Limb (tissue), 2 donors: ENCODE results near the gene ABHD16A.

Experiments
- DNase-seq, 2 donors: peaks; one replicate each; pipeline ENCODE4 v3.0.0-alpha.2; 2016; ENCODE audit errors: extremely low spot score in 2 of 2

ABHD16A gene

DNA sequence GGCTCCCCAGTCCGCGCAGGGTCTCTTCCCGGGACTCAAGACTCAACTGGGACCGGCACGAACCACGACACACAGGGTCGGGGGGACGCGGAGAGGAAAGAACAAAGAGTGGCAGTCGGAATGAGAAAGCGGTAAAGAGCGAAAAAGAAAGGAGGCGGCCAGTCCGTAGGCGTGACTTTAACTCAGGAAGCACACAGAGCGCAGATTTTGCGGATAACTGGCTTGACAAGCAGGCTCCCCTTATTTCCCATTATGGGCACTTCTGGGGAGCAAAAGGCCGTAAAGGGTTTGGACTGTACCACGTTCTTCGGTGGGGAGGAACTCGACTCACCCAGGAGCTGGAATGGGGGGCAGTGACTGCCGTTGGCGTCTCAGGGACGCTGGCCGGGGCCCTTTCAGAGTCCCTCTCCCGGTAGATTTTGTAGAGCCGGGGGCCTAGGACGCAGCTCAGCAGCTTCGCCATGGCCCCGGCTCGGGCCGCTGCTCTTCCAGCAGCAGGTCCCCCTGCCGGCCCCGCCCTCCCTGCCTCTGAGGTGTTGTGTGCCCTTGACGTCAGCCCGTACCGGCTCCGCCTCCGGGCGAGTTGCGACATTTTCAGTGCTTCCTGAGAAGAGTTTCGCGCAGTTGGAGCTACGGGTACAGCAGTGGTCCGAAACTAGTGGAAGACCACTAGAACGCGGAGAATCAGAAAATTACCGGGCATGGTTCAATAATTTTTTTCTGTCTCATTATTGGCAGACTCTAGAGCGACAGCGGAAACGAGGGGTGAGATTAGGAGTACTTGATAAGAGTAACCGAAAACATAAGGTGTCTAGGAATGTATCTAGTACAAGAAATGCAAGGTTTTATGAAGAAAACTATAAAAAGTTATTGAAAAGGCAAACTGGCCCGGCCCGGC is at the start of gene ABHD16A:
TSS of gene ABHD16A (minus strand) at position 506 of the 898 bp plus-strand sequence. CDS start at position 463, 43 bp downstream.
- DNase-seq, result peak; percentile 99

- DNase-seq, result no peak
Measured at GRCh38 chr6:31752739-31753319, 49.7 kb upstream of the ABHD16A start.

- no peak for DNase-seq
Measured at GRCh38 chr6:31750411-31751022, 47.4 kb upstream of the ABHD16A start.

GRCh38 chr6:31749301-31750036 is 46.3 kb upstream of the ABHD16A start:
- DNase-seq, result no peak

GRCh38 chr6:31744422-31744821 is 41.3 kb upstream of the ABHD16A start:
- no peak for DNase-seq

DNA sequence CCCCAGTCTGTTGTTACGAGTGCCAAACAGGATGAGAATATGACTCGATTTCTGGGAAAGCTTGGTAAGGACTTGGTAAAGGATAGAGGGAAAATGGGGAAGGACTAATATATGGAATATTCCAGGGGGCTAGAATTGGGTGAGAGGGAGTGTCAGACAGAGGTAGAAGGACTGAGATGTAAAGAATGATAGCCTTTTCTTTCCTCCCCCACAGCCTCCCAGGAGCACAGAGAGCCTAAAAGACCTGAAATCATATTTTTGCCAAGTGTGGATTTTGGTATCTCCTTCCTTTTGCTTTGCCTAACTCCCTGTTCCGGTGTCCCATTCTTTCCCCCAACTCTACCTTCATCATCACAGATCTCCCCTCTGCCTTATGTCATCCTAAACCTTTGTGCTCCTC is 39.8 kb upstream of the ABHD16A start:
- DNase-seq, result no peak

GRCh38 chr6:31741815-31742214 is 38.7 kb upstream of the ABHD16A start:
- DNase-seq, result no peak

- no peak for DNase-seq
Measured at GRCh38 chr6:31740397-31741223, 37.5 kb upstream of the ABHD16A start.

DNA sequence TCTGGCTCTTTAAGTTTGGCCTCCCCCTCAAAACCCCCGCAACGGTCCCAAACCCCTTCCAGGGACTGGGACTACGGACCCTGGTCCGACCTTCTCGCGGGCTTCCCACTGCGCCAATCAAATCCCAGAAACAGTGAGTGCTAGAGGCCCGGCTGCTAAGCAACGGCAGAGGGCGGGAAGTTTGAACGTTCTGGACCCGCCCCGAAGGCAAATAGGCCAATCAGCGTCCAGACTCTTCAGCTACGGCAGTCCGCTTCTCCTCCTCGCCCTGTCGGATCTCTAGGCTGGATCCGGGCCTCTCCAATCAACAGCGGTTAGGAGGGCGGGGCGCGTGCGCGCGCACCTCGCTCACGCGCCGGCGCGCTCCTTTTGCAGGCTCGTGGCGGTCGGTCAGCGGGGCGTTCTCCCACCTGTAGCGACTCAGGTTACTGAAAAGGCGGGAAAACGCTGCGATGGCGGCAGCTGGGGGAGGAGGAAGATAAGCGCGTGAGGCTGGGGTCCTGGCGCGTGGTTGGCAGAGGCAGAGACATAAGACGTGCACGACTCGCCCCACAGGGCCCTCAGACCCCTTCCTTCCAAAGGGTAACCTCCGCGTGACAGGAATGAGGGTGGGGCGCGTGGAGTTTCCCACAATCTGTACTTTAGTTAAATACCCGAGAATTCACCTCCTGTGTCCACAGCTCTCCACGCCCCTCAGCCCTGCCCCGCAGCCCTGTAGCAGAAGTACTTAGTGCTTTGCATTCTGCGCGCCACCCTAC is 36.7 kb upstream of the ABHD16A start, which contains the start of gene MSH5:
TSS of gene MSH5 (plus strand) at position 367 of the 758 bp plus-strand sequence. CDS start 462 bp downstream, outside the sequence.
- DNase-seq, result peak; percentile 98 to 100

- peak; percentile 58 to 65 for DNase-seq
Measured at GRCh38 chr6:31737991-31738979, 35.2 kb upstream of the ABHD16A start.

DNA sequence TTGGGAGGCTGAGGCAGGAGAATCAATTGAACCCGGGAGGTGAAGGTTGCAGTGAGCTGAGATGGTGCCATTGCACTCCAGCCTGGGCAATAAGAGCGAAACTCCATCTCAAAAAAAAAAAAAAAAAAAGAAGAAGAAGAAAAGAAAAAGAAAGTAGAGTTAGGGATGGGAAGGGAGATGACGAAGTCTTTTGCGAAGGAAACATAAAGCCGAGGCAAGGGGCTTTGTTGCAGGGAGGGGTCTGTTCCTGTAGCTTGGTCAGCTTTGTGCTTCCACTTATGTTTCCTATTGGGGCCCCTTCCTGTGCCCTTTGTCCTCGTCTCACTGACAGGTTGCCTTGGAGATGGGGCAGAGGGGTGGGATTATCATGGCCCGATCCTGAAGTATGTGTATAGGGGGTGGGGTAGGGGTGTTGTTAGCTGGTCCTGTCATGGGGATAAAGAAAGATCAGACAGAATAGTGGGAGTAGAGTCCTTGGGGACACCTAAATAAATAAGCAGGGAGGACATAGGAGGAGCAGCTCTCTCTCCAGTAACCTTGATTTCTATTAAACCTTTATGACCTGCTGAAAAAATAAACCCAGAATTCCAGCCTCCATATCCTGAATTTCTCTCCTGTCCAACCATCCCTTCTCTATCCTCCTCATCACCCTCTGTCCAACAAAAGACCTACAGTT is 34.3 kb upstream of the ABHD16A start:
- peak; percentile 10 to 55 for DNase-seq

- DNase-seq, result no peak
Measured at GRCh38 chr6:31736768-31737314, 33.7 kb upstream of the ABHD16A start.

DNA sequence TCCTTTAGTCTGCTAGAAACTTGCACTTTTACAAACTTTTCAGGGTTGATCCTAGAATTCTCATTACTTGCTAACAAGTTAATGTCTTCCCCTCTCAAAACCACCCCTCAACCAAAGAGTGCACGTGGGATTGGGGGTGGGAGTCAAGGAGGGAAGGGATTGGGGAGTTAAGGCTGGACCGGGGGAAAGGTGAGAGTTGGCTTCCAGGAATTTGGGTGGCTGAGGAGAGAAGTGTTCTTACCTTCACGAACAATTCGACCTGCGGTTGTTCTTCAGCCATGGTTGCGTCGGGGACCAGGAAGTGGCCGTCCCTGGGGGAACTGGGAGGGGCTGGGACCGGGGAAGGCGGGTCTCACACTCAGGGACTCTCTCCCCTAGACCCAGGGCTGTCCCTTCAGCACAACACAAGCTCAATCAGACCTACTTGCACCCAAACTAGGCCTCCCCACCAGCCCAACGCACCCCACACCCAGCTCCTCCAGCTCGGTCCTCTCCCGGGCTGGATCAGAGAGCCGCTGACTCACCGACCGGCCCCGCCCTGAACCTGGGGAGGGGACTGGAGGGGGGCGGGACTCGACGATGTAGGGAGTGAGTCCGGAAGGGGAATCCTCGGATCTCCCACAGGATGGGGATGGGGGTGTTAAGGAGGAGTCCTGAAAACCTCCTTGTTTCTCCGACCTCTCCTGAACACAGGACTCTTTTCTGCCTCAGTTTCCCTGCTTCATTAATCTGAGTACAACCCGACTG is 33.1 kb upstream of the ABHD16A start, which contains the start of gene CLIC1:
TSS of gene CLIC1 (minus strand) at position 510 of the 747 bp plus-strand sequence. CDS start at position 280, 230 bp downstream.
- DNase-seq, result peak; percentile 79 to 89

- peak; percentile 15 to 67 for DNase-seq
Measured at GRCh38 chr6:31734821-31735406, 31.8 kb upstream of the ABHD16A start.

- DNase-seq, result no peak
Measured at GRCh38 chr6:31734247-31734820, 31.2 kb upstream of the ABHD16A start.

DNA sequence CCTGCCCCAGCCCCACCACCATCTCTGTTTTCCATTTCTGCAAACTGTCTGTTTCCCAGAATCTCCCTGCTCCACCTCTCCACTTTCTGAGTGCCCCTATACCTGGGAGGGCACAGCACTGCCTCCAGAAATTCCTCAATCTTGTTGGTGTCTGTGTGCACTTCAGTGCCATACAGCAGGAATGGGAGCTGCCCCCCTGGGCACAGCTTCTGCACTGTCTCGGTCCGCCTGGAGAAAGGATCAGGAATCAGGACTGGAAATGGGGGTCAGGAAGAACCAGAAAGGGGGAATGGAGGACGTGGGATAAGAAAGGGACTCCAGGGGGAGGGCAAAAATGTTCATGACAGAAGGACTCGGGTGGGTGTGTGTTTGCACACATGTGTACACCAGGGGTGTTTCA is 30.6 kb upstream of the ABHD16A start:
- DNase-seq, result no peak
